HT1080 (cell line): ENCODE data around the gene LCE2D. TPM values are rescaled to one million over a fixed set of nuclear protein-coding genes. Genes with fewer than 3 reads are reported as not detected.
"Not testable (repeated sequence)": the region's sequence is repeated elsewhere in the genome, so short reads cannot be mapped to it uniquely, and the experiment has no call there.

Experiments
- DNase-seq: peaks from one replicate; pipeline ENCODE4 v3.0.0-alpha.2; 2015; ENCODE audit warnings: low read depth
- polyA plus RNA-seq, 2 experiments: library from polyadenylated mRNA; depleted of rRNA; stranded (reverse); fragments of >200 nt; gene quantifications; 2 replicates each; pipeline ENCODE4 v1.2.3, GENCODE V29; 2015
- total RNA-seq: library from RNA; depleted of rRNA; stranded (reverse); fragments of >200 nt; shearing (Covaris generic); gene quantifications from 2 replicates; pipeline ENCODE4 v1.2.3, GENCODE V29; 2014; rRNA removed

Gene LCE2D
- not detected in 2 replicates for total RNA-seq
- polyA plus RNA-seq (2015; cell fraction: cytosol; rRNA removed) = not detected in 2 replicates
- polyA plus RNA-seq (2015; cell fraction: nucleus; rRNA removed) = not detected in 2 replicates

- DNase-seq = no peak
These were observed at the start of gene LCE2D for GRCh38 chr1:152663098-152663497. TSS of gene LCE2D (plus strand) at chr1:152663380. CDS start at chr1:152664106, 726 bp downstream.

GRCh38 chr1:152613511-152613910 is 49.7 kb upstream of the LCE2D start, which contains the start of gene LCE3B:
TSS of gene LCE3B (plus strand) at chr1:152613811. CDS start at chr1:152613811, 0 bp downstream.
- DNase-seq = no peak

GRCh38 chr1:152621993-152622392 is 41.2 kb upstream of the LCE2D start:
- DNase-seq = no peak

GRCh38 chr1:152622803-152623202 is 40.4 kb upstream of the LCE2D start, which contains the start of gene LCE3A:
TSS of gene LCE3A (minus strand) at chr1:152623103. CDS start at chr1:152623103, 0 bp downstream.
- DNase-seq = peak; percentile 85

- no peak for DNase-seq
These were observed 39.9 kb upstream of the LCE2D start for GRCh38 chr1:152623203-152623844.

GRCh38 chr1:152626744-152627143 is 36.4 kb upstream of the LCE2D start:
- DNase-seq = no peak

- DNase-seq = no peak
These were observed 32.6 kb upstream of the LCE2D start for GRCh38 chr1:152630596-152630995.

- DNase-seq = no peak
These were observed 22.8 kb upstream of the LCE2D start for GRCh38 chr1:152640351-152640750.

- DNase-seq = no peak
These were observed 19.2 kb upstream of the LCE2D start for GRCh38 chr1:152643945-152644344.

- no peak for DNase-seq
These were observed 18.0 kb upstream of the LCE2D start for GRCh38 chr1:152645146-152645545.

- no peak for DNase-seq
These were observed 16.5 kb upstream of the LCE2D start for GRCh38 chr1:152646656-152647055.

- DNase-seq = peak; percentile 75
These were observed 9.1 kb upstream of the LCE2D start for GRCh38 chr1:152654110-152654509.

GRCh38 chr1:152656459-152656858 is 6.7 kb upstream of the LCE2D start:
- DNase-seq = no peak

GRCh38 chr1:152657677-152658076 is 5.5 kb upstream of the LCE2D start:
- DNase-seq = no peak

- no peak for DNase-seq
These were observed 4.5 kb upstream of the LCE2D start for GRCh38 chr1:152658649-152659048.

GRCh38 chr1:152666171-152666570 is 3.0 kb downstream of the LCE2D start:
- not testable (repeated sequence) for DNase-seq

GRCh38 chr1:152667648-152668047 is 4.5 kb downstream of the LCE2D start:
- DNase-seq = no peak

GRCh38 chr1:152673016-152673415 is 9.8 kb downstream of the LCE2D start:
- peak; percentile 9 for DNase-seq

GRCh38 chr1:152674983-152675382 is 11.8 kb downstream of the LCE2D start, which contains the start of gene LCE2C:
TSS of gene LCE2C (plus strand) at chr1:152675279. CDS start at chr1:152676016, 737 bp downstream.
- DNase-seq = not testable (repeated sequence)

GRCh38 chr1:152679459-152679858 is 16.3 kb downstream of the LCE2D start:
- DNase-seq = no peak

- no peak for DNase-seq
These were observed 18.4 kb downstream of the LCE2D start for GRCh38 chr1:152681616-152682015.

- DNase-seq = no peak
These were observed 20.7 kb downstream of the LCE2D start for GRCh38 chr1:152683846-152684245.

GRCh38 chr1:152685823-152686222 is 22.6 kb downstream of the LCE2D start, which contains the start of gene LCE2B:
TSS of gene LCE2B (plus strand) at chr1:152686123. CDS start at chr1:152686844, 721 bp downstream.
- not testable (repeated sequence) for DNase-seq
